Hypothalamus (tissue), 51 donors: Measurements from ENCODE around the gene GRIK4.

Experiments used
- DNase-seq, 51 donors: peaks; one replicate each; lab custom pipeline; 2025; lab: John Stamatoyannopoulos, UW

The GRIK4 gene

GRCh38 chr11:120694726-120695125, 183.2 kb downstream of the GRIK4 start:
- DNase-seq = no peak

GRCh38 chr11:120695426-120695825, 183.9 kb downstream of the GRIK4 start:
- no peak for DNase-seq

- no peak for DNase-seq
Observed at GRCh38 chr11:120695939-120696338, 184.4 kb downstream of the GRIK4 start.

- no peak for DNase-seq
Observed at GRCh38 chr11:120696597-120697218, 185.2 kb downstream of the GRIK4 start.

GRCh38 chr11:120698918-120699317, 187.4 kb downstream of the GRIK4 start:
- DNase-seq = no peak

- no peak for DNase-seq
Observed at GRCh38 chr11:120702656-120703055, 191.1 kb downstream of the GRIK4 start.

GRCh38 chr11:120703358-120704152, 192.0 kb downstream of the GRIK4 start:
- no peak for DNase-seq

- DNase-seq = no peak
Observed at GRCh38 chr11:120704256-120704750, 192.8 kb downstream of the GRIK4 start.

GRCh38 chr11:120706257-120706656, 194.7 kb downstream of the GRIK4 start:
- DNase-seq = no peak

GRCh38 chr11:120707098-120707497, 195.6 kb downstream of the GRIK4 start:
- no peak for DNase-seq

- no peak for DNase-seq
Observed at GRCh38 chr11:120707663-120708062, 196.1 kb downstream of the GRIK4 start.

- no peak for DNase-seq
Observed at GRCh38 chr11:120708511-120709183, 197.1 kb downstream of the GRIK4 start.

GRCh38 chr11:120709808-120710207, 198.3 kb downstream of the GRIK4 start:
- no peak for DNase-seq

- DNase-seq = peak in 30 of 51 donors; percentile 5 to 73 (median 40)
Observed at GRCh38 chr11:120710354-120711131, 199.0 kb downstream of the GRIK4 start.

- no peak for DNase-seq
Observed at GRCh38 chr11:120712014-120712413, 200.5 kb downstream of the GRIK4 start.

- no peak for DNase-seq
Observed at GRCh38 chr11:120712881-120713280, 201.3 kb downstream of the GRIK4 start.

- no peak for DNase-seq
Observed at GRCh38 chr11:120713296-120713695, 201.7 kb downstream of the GRIK4 start.

- no peak for DNase-seq
Observed at GRCh38 chr11:120714438-120714837, 202.9 kb downstream of the GRIK4 start.

GRCh38 chr11:120715239-120715638, 203.7 kb downstream of the GRIK4 start:
- no peak for DNase-seq

- no peak for DNase-seq
Observed at GRCh38 chr11:120717042-120717441, 205.5 kb downstream of the GRIK4 start.

- no peak for DNase-seq
Observed at GRCh38 chr11:120717623-120718022, 206.1 kb downstream of the GRIK4 start.
